ENCODE results near the gene EDN2.

The EDN2 gene

DNA sequence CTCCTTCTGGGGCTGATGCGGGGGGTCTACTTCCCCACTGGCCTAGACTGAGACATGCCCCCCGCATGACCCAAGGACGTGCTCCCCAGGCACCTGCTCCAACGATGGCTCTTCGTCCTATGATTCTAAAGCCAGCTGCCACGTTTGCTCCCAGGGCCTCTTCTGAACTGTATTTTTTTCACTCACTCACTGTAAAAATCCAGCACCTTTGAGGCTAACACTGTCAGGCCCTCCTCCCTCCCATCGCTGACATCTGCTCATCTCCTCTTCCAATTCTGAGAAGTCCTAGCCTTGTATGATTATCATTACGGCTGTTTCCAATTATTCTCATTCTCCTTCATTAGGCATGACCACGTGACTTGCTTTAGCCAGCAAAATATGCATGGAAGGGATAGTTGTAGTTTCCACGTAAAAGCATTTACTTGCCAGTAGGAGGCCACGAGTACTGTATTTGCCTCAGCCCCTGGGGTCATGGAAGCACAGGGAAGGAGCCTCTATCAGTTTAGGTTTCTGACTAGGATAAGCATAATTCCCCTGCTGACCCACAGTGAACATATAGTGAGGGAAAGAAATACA, 19.1 kb upstream of the EDN2 start:
- H3K36me3 ChIP-seq (ENCODE audit: control insufficient read depth, low read depth, low read length), result no peaks in the 10 kb centered on the region
- H3K4me1 ChIP-seq (ENCODE audit: control insufficient read depth, low read depth, low read length), result no peaks in the 10 kb centered on the region
- H3K4me3 ChIP-seq (ENCODE audit: low read length), result no peak overlapping the region
- H3K9me3 ChIP-seq (ENCODE audit: control insufficient read depth, low read depth, low read length), result no peaks in the 10 kb centered on the region
- H3K9ac ChIP-seq (ENCODE audit: low read length), result no peak overlapping the region
- no peaks in the 10 kb centered on the region for H3K27me3 ChIP-seq (ENCODE audit: control insufficient read depth, insufficient read depth, low read length)
- H3K27ac ChIP-seq (ENCODE audit: low read length), result no peak overlapping the region

DNA sequence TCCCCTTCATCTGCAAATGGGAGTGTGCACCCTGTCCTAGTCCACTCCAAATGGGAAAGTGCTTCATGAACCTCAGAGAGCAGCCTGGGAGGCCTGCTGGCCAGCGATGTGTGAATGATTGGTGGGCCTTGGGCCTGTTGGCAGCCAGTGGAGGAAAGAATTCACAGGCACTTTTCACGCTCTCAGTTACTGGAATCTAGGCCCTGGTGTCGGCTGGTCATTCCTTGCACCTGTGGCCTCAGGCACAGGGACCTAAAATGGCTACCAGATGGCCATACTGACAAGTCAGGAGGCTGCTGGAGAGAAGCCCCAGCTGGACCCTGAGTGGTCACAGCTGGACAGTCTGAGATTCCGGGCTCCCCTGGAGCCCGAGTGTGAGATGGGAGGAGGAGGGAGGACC, 18.4 kb upstream of the EDN2 start:
- Histone ChIP-seq H3K4me3 (ENCODE audit: low read length) (no peak overlapping the region), H3K27me3 (ENCODE audit: control insufficient read depth, insufficient read depth, low read length) (no peaks in the 10 kb centered on the region), H3K4me1 (ENCODE audit: control insufficient read depth, low read depth, low read length) (no peaks in the 10 kb centered on the region), H3K36me3 (ENCODE audit: control insufficient read depth, low read depth, low read length) (no peaks in the 10 kb centered on the region), H3K9ac (ENCODE audit: low read length) (no peak overlapping the region), H3K9me3 (ENCODE audit: control insufficient read depth, low read depth, low read length) (no peaks in the 10 kb centered on the region), H3K27ac (ENCODE audit: low read length) (no peak overlapping the region)

DNA sequence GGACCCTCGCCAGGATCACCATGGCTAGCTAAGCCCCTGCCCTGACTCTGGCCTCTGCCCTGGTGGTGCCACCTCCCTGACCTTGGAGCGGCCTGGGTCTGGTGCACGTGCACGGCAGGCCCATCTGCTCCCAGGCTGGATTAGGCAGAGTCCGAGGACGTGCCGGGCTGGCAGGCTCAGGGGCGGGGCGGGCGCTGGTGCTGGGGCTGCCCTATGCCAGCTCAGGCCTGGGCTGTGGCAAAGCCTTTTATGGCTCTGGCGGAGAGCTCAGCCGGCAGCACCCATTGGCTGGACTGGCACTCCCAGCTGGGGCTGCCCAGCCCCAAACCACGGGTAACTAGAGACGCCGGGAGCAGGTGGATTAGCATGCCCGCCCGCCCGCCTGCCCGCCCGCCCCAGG, 17.1 kb upstream of the EDN2 start:
- Histone ChIP-seq H3K36me3 (ENCODE audit: control insufficient read depth, low read depth, low read length) (no peaks in the 10 kb centered on the region), H3K4me1 (ENCODE audit: control insufficient read depth, low read depth, low read length) (peaks cover 7% of the 10 kb centered on the region), H3K4me3 (ENCODE audit: low read length) (no peak overlapping the region), H3K9ac (ENCODE audit: low read length) (no peak overlapping the region), H3K27me3 (ENCODE audit: control insufficient read depth, insufficient read depth, low read length) (peaks cover 3% of the 10 kb centered on the region), H3K27ac (ENCODE audit: low read length) (no peak overlapping the region), H3K9me3 (ENCODE audit: control insufficient read depth, low read depth, low read length) (no peaks in the 10 kb centered on the region)

DNA sequence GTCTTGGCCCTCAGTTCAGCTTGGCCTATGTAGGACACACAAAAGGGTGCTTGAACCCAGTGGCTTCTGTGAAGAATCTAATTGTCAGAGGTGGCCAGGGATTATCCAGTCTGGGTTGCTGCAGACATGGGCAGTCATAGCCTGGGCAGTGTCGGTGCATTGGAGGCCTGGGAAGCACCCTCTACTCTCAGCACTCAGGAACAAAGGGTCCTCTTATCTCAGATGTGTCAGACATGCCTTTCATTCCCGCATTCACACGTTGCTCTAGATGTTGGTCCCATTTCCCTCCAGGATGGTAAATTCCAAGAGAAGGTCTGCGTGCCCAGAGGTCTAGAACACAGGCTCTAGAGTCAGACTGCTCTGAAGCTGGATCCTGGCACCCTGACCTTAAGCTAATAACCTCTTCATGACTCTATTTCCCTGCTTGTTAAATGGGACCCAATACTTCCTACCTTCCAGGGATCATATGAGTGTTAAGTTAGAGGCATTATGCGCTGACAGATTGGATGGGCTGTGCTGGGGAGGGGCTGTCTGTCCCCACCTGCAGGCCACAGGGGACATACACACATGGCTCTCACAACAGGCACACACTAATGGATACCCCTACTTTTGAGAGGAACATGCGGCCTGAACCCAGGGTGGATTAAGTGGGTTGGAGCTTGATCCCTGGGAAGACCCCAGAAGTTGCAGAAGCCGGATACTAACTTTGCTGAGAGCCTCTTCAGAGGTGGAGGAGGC, 16.5 kb upstream of the EDN2 start:
- H3K4me3 ChIP-seq (ENCODE audit: low read length), result no peak overlapping the region
- H3K27ac ChIP-seq (ENCODE audit: low read length), result no peak overlapping the region
- no peak overlapping the region for H3K9ac ChIP-seq (ENCODE audit: low read length)
- peaks cover 6% of the 10 kb centered on the region for H3K27me3 ChIP-seq (ENCODE audit: control insufficient read depth, insufficient read depth, low read length)
- no peaks in the 10 kb centered on the region for H3K36me3 ChIP-seq (ENCODE audit: control insufficient read depth, low read depth, low read length)
- H3K9me3 ChIP-seq (ENCODE audit: control insufficient read depth, low read depth, low read length), result no peaks in the 10 kb centered on the region
- peaks cover 10% of the 10 kb centered on the region for H3K4me1 ChIP-seq (ENCODE audit: control insufficient read depth, low read depth, low read length)

DNA sequence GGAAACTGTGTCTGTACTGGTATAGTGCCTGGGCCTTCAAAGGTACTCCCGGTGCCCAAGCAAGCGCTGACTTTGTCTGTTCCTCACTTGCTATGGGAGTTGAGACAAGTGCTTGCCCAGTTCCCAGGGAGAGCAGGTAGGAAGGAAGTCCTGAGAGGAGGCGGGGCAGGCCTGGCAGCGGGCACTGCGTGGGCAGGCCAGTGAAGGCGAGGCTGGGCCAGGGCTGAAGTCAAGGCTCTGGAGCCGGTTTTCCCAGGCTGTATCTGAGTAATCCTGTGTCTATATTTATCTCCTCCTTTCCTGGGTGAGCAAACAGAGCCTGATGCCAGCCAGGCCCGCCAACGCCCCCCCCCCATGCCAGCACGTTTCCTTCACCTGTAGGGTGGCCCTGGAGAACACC, 15.9 kb upstream of the EDN2 start:
- Histone ChIP-seq H3K36me3 (ENCODE audit: control insufficient read depth, low read depth, low read length) (no peaks in the 10 kb centered on the region), H3K4me1 (ENCODE audit: control insufficient read depth, low read depth, low read length) (peaks cover 14% of the 10 kb centered on the region), H3K9me3 (ENCODE audit: control insufficient read depth, low read depth, low read length) (no peaks in the 10 kb centered on the region), H3K27ac (ENCODE audit: low read length) (no peak overlapping the region), H3K27me3 (ENCODE audit: control insufficient read depth, insufficient read depth, low read length) (peaks cover 11% of the 10 kb centered on the region), H3K9ac (ENCODE audit: low read length) (no peak overlapping the region), H3K4me3 (ENCODE audit: low read length) (no peak overlapping the region)

DNA sequence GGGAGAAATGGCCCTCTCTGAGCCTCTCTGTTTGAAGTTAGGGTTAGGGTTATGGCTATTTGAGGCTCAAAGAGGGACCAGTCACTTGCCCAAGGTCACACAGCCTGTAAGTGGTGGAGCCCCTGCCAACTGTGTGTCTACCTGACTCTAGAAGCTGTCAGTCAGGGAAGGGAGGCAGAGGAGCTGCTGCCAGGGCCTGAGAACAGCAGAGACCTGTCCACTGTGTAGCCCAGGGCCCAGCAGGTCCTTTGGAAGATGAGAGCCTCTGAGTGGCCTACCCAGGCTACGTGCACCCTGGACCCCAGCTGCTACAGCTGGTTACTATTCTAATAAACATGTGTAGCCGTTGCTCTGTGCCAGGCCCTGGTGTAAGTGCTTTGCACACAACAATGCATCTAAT, 15.1 kb upstream of the EDN2 start:
- no peak overlapping the region for H3K27ac ChIP-seq (ENCODE audit: low read length)

DNA sequence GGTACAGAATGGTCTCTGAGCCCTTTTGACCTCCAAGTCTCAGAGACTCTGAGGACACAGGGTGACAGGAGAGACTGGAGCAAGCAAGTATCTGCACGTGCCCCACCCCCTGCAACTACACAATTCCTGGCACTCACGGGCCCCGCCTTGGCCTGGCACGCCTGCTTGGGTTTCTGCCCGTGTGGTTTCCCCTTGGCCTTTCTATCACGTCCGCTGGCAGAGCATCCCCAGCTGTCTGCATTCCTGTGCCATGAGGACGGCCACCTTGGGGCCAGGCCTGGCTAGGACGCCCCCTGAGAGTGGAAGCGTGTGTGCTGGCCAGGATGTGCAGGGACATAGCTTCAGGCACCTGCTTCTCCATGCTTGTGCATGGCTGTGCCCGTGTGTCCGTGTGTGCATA, 14.3 kb upstream of the EDN2 start:
- Histone ChIP-seq H3K4me3 (ENCODE audit: low read length) (no peak overlapping the region), H3K4me1 (ENCODE audit: control insufficient read depth, low read depth, low read length) (peaks cover 14% of the 10 kb centered on the region), H3K27ac (ENCODE audit: low read length) (no peak overlapping the region), H3K9ac (ENCODE audit: low read length) (no peak overlapping the region), H3K27me3 (ENCODE audit: control insufficient read depth, insufficient read depth, low read length) (peaks cover 11% of the 10 kb centered on the region), H3K36me3 (ENCODE audit: control insufficient read depth, low read depth, low read length) (no peaks in the 10 kb centered on the region), H3K9me3 (ENCODE audit: control insufficient read depth, low read depth, low read length) (no peaks in the 10 kb centered on the region)

More for the DNA sequence above, 15.1 kb upstream of the EDN2 start:
- Histone ChIP-seq H3K4me3 (ENCODE audit: low read length) (no peak overlapping the region), H3K27me3 (ENCODE audit: control insufficient read depth, insufficient read depth, low read length) (peaks cover 11% of the 10 kb centered on the region), H3K9me3 (ENCODE audit: control insufficient read depth, low read depth, low read length) (no peaks in the 10 kb centered on the region), H3K4me1 (ENCODE audit: control insufficient read depth, low read depth, low read length) (peaks cover 14% of the 10 kb centered on the region), H3K36me3 (ENCODE audit: control insufficient read depth, low read depth, low read length) (no peaks in the 10 kb centered on the region), H3K9ac (ENCODE audit: low read length) (no peak overlapping the region)

DNA sequence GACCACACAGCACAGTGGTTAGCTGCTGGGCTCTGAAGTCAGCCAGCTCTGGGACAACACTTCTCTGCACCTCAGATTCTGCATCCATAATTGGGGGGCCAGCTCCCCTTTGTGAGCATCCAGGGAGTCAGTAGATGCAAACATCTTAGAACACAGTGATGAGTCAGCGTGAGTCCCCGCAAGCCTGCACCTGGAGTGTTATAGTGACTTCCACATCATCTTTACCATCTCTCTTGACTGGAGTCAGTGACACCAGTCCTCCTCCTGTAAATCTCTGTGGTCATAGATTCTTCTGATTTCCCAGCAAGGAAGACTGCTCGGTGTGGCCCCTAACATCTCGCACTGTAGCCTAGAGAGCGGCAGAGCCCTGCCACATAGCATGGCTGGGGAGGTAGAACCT, 13.9 kb upstream of the EDN2 start:
- Histone ChIP-seq H3K27ac (ENCODE audit: low read length) (no peak overlapping the region), H3K36me3 (ENCODE audit: control insufficient read depth, low read depth, low read length) (no peaks in the 10 kb centered on the region), H3K4me1 (ENCODE audit: control insufficient read depth, low read depth, low read length) (peaks cover 14% of the 10 kb centered on the region), H3K9ac (ENCODE audit: low read length) (no peak overlapping the region), H3K27me3 (ENCODE audit: control insufficient read depth, insufficient read depth, low read length) (peaks cover 11% of the 10 kb centered on the region), H3K9me3 (ENCODE audit: control insufficient read depth, low read depth, low read length) (no peaks in the 10 kb centered on the region), H3K4me3 (ENCODE audit: low read length) (no peak overlapping the region)

DNA sequence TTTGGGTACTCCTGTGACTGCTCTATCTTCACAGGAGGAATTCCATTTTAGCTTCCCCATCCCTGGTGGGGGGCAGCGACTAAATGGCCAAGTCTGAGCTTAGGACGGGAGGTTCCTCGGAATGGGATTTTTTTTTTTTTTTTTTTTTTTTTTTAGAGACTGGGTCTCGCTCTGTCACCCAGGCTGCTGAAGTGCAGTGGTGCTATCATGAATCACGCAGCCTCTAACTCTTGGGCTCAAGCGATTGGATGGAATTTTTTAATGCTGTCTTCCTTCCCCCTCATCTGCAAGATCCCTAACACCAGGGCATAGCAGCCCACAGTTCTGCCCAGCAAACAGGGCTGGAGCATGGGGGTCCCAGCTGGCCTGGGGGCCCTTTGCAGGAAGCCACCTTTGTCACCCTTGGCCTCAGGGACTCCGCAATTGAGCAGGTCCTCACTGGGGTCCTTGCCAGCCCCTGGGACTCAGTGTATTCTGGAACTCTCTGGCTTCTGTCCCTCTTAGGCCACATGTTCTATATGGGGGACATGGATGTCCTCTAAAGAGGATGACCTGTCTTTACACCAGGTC, 13.1 kb upstream of the EDN2 start:
- H3K4me1 ChIP-seq (ENCODE audit: control insufficient read depth, low read depth, low read length), result peaks cover 14% of the 10 kb centered on the region
- no peaks in the 10 kb centered on the region for H3K36me3 ChIP-seq (ENCODE audit: control insufficient read depth, low read depth, low read length)
- peaks cover 11% of the 10 kb centered on the region for H3K27me3 ChIP-seq (ENCODE audit: control insufficient read depth, insufficient read depth, low read length)
- no peaks in the 10 kb centered on the region for H3K9me3 ChIP-seq (ENCODE audit: control insufficient read depth, low read depth, low read length)
- no peak overlapping the region for H3K9ac ChIP-seq (ENCODE audit: low read length)
- H3K27ac ChIP-seq (ENCODE audit: low read length), result no peak overlapping the region
- H3K4me3 ChIP-seq (ENCODE audit: low read length), result no peak overlapping the region

DNA sequence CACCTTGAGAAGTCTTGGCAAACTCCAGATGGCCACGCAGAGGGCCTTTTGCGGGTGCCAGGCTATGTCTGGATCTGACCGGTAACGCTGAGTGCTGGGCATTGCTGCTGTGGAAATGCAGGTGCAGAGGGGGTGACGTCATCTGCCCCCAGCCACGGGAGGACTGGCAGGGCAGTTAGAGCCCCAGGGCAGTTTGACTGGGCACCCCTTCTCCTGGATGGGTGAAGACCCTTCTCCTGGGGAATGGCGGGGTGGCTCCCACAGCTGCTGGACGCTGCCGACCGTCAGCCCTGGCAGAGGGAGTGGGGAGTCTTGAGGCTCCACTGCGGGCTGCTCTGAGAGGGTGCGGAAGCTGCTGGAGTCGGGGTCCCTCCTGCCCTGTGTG, 12.6 kb upstream of the EDN2 start:
- Histone ChIP-seq H3K9ac (ENCODE audit: low read length) (peak overlapping the region; percentile 72), H3K4me3 (ENCODE audit: low read length) (no peak overlapping the region), H3K27me3 (ENCODE audit: control insufficient read depth, insufficient read depth, low read length) (peaks cover 11% of the 10 kb centered on the region), H3K27ac (ENCODE audit: low read length) (no peak overlapping the region), H3K36me3 (ENCODE audit: control insufficient read depth, low read depth, low read length) (no peaks in the 10 kb centered on the region), H3K9me3 (ENCODE audit: control insufficient read depth, low read depth, low read length) (no peaks in the 10 kb centered on the region), H3K4me1 (ENCODE audit: control insufficient read depth, low read depth, low read length) (peaks cover 14% of the 10 kb centered on the region)

DNA sequence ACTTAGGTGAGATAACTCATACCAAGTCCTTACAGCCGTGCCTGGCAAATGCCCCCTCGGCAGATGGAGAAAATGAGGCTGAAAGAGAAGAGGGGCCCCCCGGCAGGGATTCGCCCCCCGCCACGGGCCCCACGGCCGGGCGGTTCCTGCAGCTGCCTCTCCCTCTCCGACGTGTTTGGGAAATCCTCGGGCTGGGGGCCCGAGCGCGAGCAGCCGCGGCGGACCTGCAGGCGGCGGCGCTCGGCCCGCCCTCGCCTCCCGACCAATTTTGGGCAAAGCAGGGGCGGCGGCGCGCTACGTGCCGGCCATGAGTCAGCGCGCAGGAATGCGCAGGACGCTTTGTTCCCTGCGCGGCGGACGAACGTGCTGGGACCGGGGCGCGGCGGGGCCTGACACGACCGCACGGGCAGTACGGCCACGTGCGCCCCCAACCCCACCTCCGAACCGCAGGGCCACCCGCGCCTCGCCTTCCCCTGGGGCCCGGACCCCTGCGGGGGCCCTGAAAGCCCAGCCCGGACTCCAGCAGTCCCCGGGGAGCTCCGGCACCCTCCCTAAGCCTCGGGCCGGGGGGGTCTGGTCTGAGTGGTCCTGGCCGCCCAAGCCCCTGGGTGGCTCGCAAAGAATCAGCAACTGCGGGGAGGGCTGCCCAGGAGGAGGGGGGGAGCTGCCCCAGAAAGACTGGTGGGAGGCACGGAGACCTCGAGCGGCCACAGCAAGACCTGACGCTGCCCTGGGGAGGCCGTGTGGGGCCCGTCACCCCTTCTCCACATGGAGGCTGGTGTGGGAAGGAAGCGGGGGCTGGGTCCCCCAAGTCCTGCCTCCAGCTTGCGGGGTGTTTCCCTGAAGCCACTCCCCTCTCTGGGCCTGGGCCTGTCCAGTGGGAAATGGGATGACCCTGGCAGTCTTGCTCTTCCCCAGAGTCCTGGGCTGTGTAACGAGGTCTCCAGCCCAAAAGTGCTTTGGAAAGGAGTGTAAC, 11.9 kb upstream of the EDN2 start:
- Histone ChIP-seq H3K4me3 (ENCODE audit: low read length) (peak overlapping the region; percentile 50), H3K27me3 (ENCODE audit: control insufficient read depth, insufficient read depth, low read length) (peaks cover 11% of the 10 kb centered on the region), H3K4me1 (ENCODE audit: control insufficient read depth, low read depth, low read length) (peaks cover 14% of the 10 kb centered on the region), H3K27ac (ENCODE audit: low read length) (no peak overlapping the region), H3K36me3 (ENCODE audit: control insufficient read depth, low read depth, low read length) (no peaks in the 10 kb centered on the region), H3K9me3 (ENCODE audit: control insufficient read depth, low read depth, low read length) (no peaks in the 10 kb centered on the region), H3K9ac (ENCODE audit: low read length) (peak overlapping the region; percentile 72)
